Subcutaneous abdominal adipose tissue (tissue), 5 donors: Measurements from ENCODE around the gene SPECC1L.

Experiments
- H3K27ac ChIP-seq: one replicate; pipeline ENCODE4 v1.7.0; 2013; ENCODE audit warnings: low read depth, mild to moderate bottlenecking, inconsistent platforms, low read length, moderate library complexity
- H3K27me3 ChIP-seq, 5 donors: one replicate each; pipeline ENCODE4 v1.7.0; 2013; ENCODE audit warnings: low read length in 5 of 5, inconsistent platforms in 1 of 5; ENCODE audit not compliant: control insufficient read depth in 5 of 5, insufficient read depth in 4 of 5
- H3K36me3 ChIP-seq, 5 donors: one replicate each; pipeline ENCODE4 v1.7.0; 2013; ENCODE audit warnings: low read length in 5 of 5; ENCODE audit not compliant: control insufficient read depth in 5 of 5, insufficient read depth in 5 of 5
- H3K4me1 ChIP-seq, 5 donors: one replicate each; pipeline ENCODE4 v1.7.0; 2013; ENCODE audit warnings: low read length in 5 of 5, mild to moderate bottlenecking in 3 of 5, moderate library complexity in 1 of 5; ENCODE audit not compliant: control insufficient read depth in 5 of 5, insufficient read depth in 5 of 5
- H3K4me3 ChIP-seq, 5 donors: one replicate each; pipeline ENCODE4 v1.7.0; 2013; ENCODE audit warnings: low read length in 5 of 5, low read depth in 1 of 5
- H3K9ac ChIP-seq, 5 donors: one replicate each; pipeline ENCODE4 v1.7.0; 2013; ENCODE audit warnings: low read length in 5 of 5, mild to moderate bottlenecking in 4 of 5, moderate library complexity in 3 of 5
- H3K9me3 ChIP-seq, 5 donors: one replicate each; pipeline ENCODE4 v1.7.0; 2013; ENCODE audit warnings: low read length in 5 of 5; ENCODE audit not compliant: control insufficient read depth in 5 of 5
- donor health status: healthy.
- donor health status: healthy.
- donor health status: healthy.
- donor health status: healthy.
- donor health status: healthy.

The SPECC1L gene

DNA sequence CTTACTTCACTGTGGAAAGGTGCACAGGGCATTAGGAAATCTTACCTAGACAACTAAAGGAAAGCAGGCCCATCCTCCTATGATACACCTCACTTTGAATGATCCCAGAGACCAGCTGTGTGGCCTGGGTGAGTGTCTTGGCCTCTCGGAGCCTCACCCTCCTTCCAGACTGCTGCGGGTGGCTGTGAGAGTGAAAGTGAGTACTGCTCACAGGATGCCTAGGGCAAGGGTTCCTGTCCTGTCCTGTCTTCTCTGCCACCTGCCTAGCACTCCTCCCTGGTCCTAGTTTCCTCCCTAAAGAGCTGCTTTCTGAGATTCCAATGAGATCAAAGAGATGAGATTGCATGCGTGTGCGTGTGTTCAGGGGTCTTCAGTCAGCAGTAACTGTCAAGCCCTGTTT is 137.3 kb downstream of the SPECC1L start:
- H3K27ac ChIP-seq = no peak overlapping the region
- H3K9me3 ChIP-seq = no peaks in the 10 kb centered on the region
- H3K4me3 ChIP-seq = no peak overlapping the region
- peaks cover 1 to 32% (median 12%) of the 10 kb centered on the region in 5 donors for H3K4me1 ChIP-seq
- peaks cover 0 to 39% (median 33%) of the 10 kb centered on the region in 5 donors for H3K36me3 ChIP-seq
- no peak overlapping the region for H3K9ac ChIP-seq
- no peaks in the 10 kb centered on the region for H3K27me3 ChIP-seq

DNA sequence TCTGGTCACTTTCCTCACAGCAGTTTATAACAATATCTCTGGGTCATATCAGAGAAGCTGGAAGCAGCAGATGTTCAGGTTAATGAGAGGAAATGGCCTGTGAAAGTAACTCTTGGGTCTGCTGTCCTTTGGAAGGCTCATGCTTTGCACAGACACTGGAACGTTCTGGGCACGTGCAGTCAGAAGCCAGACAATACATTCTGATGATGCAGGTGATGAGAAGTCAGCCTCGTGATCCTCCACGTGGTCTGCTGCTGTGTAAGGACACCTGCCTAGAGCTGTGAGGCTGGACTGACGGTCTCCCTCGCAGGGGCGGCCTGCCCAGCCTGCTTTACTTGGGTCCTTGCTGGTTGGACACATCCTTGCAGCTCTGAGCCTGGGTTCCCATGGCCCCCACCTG is 138.0 kb downstream of the SPECC1L start:
- Histone ChIP-seq H3K9me3 (no peaks in the 10 kb centered on the region), H3K27me3 (no peaks in the 10 kb centered on the region), H3K27ac (no peak overlapping the region), H3K4me3 (no peak overlapping the region), H3K4me1 (peaks cover 0 to 26% (median 10%) of the 10 kb centered on the region in 5 donors), H3K9ac (no peak overlapping the region), H3K36me3 (peaks cover 0 to 46% (median 39%) of the 10 kb centered on the region in 5 donors)

DNA sequence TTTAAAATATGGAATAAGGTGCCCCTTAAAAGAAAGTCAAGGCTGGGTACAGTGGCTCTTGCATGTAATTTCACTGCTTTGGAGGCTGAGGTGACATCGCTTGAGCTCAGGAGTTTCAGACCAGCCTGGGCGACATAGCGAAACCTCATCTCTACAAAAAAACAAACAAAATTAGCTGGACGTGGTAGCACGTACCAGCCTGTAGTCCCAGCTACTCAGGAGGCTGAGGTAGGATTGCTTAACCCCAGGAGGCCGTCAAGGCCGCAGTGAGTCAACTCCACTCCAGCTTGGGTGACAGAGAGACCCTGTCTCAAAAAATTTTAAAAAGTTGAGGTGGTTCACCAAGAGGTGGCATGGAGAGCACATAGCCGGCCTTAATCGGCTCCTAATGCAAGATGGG is 139.1 kb downstream of the SPECC1L start:
- no peak overlapping the region for H3K4me3 ChIP-seq
- no peak overlapping the region for H3K9ac ChIP-seq
- peaks cover 0 to 26% (median 10%) of the 10 kb centered on the region in 5 donors for H3K4me1 ChIP-seq
- H3K9me3 ChIP-seq = no peaks in the 10 kb centered on the region
- H3K27ac ChIP-seq = no peak overlapping the region
- H3K27me3 ChIP-seq = no peaks in the 10 kb centered on the region
- peaks cover 0 to 49% (median 41%) of the 10 kb centered on the region in 5 donors for H3K36me3 ChIP-seq

DNA sequence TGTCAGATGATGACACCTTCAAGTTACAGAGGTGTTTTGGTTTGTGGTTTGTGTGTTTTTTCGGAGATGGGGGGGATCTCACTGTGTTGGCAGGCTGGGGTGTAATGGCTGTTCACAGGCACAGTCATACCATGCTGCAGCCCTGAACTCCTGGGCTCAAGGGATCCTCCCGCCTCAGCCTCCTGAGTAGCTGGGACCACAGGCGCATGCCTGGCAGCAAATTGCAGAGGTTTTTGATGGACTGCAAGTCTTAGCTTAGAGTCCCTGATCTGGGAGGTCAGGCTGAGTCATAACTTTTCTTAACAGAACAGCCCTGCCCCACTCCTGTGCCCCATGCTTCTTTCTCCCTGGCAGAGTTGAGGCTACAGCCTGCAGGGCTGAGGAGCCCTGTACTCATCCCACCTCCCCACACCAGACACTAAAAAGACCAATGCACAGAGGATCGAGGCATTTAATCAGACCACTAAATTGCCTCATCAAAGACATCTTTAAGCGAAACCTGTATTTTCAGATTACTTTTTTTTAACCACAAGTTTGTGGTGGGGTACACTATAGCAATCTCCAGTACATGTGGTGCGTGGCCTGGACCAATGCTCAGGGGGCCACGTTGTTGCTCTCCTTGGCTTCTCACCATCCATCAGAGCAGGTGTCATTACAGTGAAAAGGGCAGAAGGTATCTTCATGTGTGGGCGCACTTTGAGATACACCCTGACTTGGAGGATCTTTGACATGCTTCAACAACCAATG is 139.7 kb downstream of the SPECC1L start:
- H3K36me3 ChIP-seq = peaks cover 0 to 49% (median 45%) of the 10 kb centered on the region in 5 donors
- H3K27ac ChIP-seq = no peak overlapping the region
- peaks cover 0 to 26% (median 10%) of the 10 kb centered on the region in 5 donors for H3K4me1 ChIP-seq
- no peak overlapping the region for H3K9ac ChIP-seq
- no peak overlapping the region for H3K4me3 ChIP-seq
- no peaks in the 10 kb centered on the region for H3K9me3 ChIP-seq
- no peaks in the 10 kb centered on the region for H3K27me3 ChIP-seq

DNA sequence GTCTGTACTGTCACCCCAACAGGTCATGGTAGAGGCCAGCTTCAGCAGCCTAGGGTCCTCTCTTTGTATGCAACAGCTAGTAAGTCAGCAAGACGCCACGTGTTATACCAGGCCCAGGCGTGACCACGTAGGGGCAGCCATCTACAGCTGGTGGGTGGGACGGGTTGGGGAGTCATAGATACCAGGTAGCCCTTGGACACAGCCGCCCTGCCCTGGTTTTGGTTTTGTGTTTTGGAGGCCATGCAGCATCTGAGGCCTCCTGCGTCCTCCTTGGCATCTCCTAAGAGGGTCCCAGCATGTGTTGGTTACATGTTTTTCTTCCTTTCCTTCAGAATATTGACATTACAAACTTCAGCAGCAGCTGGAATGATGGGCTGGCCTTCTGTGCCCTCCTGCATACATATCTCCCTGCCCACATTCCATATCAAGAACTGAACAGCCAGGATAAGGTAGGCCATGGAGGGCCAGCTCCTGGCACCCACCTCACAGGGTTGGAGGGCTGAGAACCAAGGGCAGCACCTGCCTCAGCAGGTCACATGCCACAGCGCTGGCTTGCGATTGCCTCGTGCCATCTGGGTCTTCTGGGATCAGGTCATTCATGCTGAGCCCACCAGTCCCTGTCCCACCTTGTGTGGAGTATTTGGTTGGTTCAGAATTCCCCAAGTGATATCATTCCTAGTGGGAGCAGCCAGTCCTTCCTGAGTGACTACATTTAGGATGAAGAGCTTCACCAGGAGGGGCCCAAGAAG is 140.8 kb downstream of the SPECC1L start:
- Histone ChIP-seq H3K4me3 (no peak overlapping the region), H3K9me3 (no peaks in the 10 kb centered on the region), H3K4me1 (peaks cover 0 to 24% (median 10%) of the 10 kb centered on the region in 5 donors), H3K27me3 (no peaks in the 10 kb centered on the region), H3K9ac (no peak overlapping the region), H3K36me3 (peaks cover 0 to 58% (median 54%) of the 10 kb centered on the region in 5 donors), H3K27ac (no peak overlapping the region)

DNA sequence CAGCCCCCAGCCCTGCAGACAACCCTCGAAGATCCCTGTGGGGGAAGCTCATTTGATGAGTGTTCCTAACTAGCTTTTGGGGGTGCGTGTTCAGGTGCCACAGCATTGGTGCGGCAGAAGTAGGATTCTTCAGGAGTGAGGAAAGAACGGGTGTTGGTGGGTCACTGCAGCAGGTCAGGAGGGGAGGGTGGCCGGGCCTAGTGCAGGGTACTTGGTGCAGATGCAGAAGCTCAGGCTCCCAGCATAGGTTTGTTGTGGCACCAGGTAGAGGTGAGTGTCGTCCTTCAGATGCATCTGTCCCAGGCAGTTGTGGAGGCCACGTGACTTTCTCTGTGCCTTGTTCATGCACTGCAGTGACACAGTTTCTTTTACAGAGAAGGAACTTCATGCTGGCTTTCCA is 141.6 kb downstream of the SPECC1L start:
- H3K27ac ChIP-seq = no peak overlapping the region
- H3K9me3 ChIP-seq = no peaks in the 10 kb centered on the region
- H3K27me3 ChIP-seq = no peaks in the 10 kb centered on the region
- H3K4me3 ChIP-seq = no peak overlapping the region
- peaks cover 0 to 65% (median 60%) of the 10 kb centered on the region in 5 donors for H3K36me3 ChIP-seq
- H3K9ac ChIP-seq = no peak overlapping the region
- H3K4me1 ChIP-seq = peaks cover 0 to 16% (median 6%) of the 10 kb centered on the region in 5 donors

DNA sequence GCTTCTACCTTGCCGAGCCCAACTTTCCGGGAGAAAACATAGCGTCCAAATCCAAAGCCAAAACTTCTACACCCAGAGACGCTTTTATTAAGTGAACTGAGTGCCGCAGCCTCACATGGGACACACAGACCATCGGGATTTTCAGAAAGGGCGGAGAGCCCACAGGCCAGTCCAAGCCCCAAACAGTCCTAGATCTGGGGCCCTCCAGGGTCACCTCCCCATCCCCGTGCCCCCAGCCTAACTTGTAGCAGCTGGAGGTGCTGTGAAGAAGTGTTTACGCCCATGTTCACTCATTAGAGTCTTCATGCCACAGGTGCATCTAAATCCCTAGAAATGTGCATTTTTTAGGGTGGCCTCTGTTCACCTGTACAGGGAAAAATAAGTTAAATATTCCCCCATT is 142.6 kb downstream of the SPECC1L start:
- Histone ChIP-seq H3K4me3 (no peak overlapping the region), H3K27me3 (no peaks in the 10 kb centered on the region), H3K36me3 (peaks cover 0 to 71% (median 60%) of the 10 kb centered on the region in 5 donors), H3K27ac (no peak overlapping the region), H3K4me1 (peaks cover 0 to 6% (median 2%) of the 10 kb centered on the region in 5 donors), H3K9ac (no peak overlapping the region), H3K9me3 (no peaks in the 10 kb centered on the region)

DNA sequence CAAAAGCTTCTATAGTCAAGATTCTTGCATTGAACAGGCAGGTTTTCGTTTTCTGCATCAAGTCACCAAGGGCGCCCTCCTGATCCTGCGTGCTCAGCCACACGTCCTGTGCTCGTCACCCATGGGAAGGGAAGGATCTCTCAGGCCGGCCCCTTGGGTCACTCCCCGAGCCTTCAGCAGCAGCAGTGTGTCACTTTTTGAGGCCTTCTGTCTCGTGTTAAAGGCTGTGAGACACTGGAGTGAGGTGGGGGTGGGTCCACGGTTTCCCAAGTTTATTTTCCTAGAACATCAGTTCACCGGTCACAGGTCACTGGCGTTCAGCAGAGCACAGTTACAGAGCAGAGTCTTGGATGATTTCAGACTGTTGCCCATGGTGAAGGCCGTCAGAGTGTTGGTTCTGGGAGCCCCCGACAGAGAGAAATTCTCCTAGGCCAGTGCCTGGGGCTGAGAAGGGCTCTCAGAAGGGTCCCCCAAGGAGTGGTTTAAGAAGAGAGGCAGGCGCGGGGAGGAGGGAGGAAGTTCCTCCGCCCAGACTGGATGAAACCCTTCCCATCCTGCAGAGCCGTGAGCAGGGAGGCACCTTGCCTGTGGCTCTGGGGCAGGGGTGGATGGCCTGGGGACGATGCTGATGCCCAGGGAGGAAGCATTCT is 143.2 kb downstream of the SPECC1L start:
- H3K36me3 ChIP-seq = peaks cover 0 to 66% (median 57%) of the 10 kb centered on the region in 5 donors
- H3K27ac ChIP-seq = no peak overlapping the region

DNA sequence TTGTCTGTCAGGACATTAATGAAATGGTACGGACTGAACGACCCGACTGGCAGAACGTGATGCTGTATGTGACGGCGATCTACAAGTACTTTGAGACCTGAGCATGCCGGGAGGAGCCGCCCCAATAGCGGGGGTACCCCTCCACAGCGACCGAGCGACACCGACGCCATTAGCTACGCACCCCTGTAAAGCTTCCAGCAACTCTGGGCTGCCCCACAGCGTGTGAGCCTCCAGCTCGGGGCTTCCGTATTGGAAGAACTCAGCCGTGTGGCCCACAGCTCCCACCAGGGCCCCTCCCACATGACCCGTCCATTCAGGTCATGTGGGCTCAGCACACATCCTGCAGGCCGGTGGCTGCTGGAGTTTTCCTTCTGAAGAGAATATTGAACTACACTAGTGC is 143.9 kb downstream of the SPECC1L start:
- Histone ChIP-seq H3K27ac (no peak overlapping the region), H3K9me3 (no peaks in the 10 kb centered on the region), H3K27me3 (no peaks in the 10 kb centered on the region), H3K9ac (no peak overlapping the region), H3K4me3 (no peak overlapping the region), H3K36me3 (peaks cover 0 to 66% (median 57%) of the 10 kb centered on the region in 5 donors), H3K4me1 (peaks cover 0 to 6% (median 5%) of the 10 kb centered on the region in 5 donors)

More for the DNA sequence above, 143.2 kb downstream of the SPECC1L start:
- no peak overlapping the region for H3K9ac ChIP-seq
- no peak overlapping the region for H3K4me3 ChIP-seq
- H3K9me3 ChIP-seq = no peaks in the 10 kb centered on the region
- peaks cover 0 to under 1% (median 0%) of the 10 kb centered on the region in 5 donors for H3K4me1 ChIP-seq
- H3K27me3 ChIP-seq = no peaks in the 10 kb centered on the region
